PC-3 (cell line): ENCODE measurements around the gene RBM47. TPM values are rescaled to one million over a fixed set of nuclear protein-coding genes. Genes with fewer than 3 reads are reported as not detected.
"Not testable (repeated sequence)": the region's sequence is repeated elsewhere in the genome, so short reads cannot be mapped to it uniquely, and the experiment has no call there.

Experiments used
- ATAC-seq: fragments of 200-7000 bp; cut with Tn5 transposase; 2 replicates; pipeline ENCODE4 v1.9.1; 2020; ENCODE audit warnings: mild to moderate bottlenecking, moderate library complexity
- BruUV-seq: library from RNA; stranded (reverse); fragments of 400-500 nt; replicated peaks from 2 replicates; lab custom pipeline; 2021; lab: Mats Ljungman, UMichigan
- CTCF ChIA-PET: fragments of 300-600 bp; sonication (Branson Sonifier 250); formaldehyde crosslinking; loops from one replicate; lab custom pipeline; 2022; ENCODE audit warnings: antibody characterized with exemption; lab: Charles Lee
- POLR2A ChIA-PET: fragments of 300-600 bp; sonication (Branson Sonifier 250); formaldehyde crosslinking; loops from one replicate; lab custom pipeline; 2022; ENCODE audit warnings: antibody characterized with exemption; ENCODE audit not compliant: unreplicated experiment; lab: Charles Lee
- DNase-seq: peaks from one replicate; pipeline ENCODE4 v3.0.0-alpha.2; 2015
- H2AFZ ChIP-seq: fragments of 300-600 bp; sonication (generic); 2 replicates; pipeline ENCODE4 v1.6.0; 2016; ENCODE audit warnings: antibody characterized with exemption, low read length
- H3F3A ChIP-seq: fragments of 300-600 bp; sonication (generic); one replicate; pipeline ENCODE4 v1.6.0; 2017; ENCODE audit warnings: antibody characterized with exemption, low read length, control low read depth, mild to moderate bottlenecking; ENCODE audit not compliant: unreplicated experiment
- H3K27ac ChIP-seq: fragments of 300-600 bp; sonication (generic); 2 replicates; pipeline ENCODE4 v1.5.1; 2016; ENCODE audit warnings: mild to moderate bottlenecking, low read length
- H3K27me3 ChIP-seq: fragments of 300-600 bp; sonication (generic); 2 replicates; pipeline ENCODE4 v1.6.1; 2016; ENCODE audit warnings: low read length, mixed read lengths
- H3K36me3 ChIP-seq: fragments of 300-600 bp; sonication (generic); 2 replicates; pipeline ENCODE4 v1.6.1; 2016; ENCODE audit warnings: low read depth, mixed run types, low read length, mixed read lengths
- H3K4me1 ChIP-seq: fragments of 300-600 bp; sonication (generic); 2 replicates; pipeline ENCODE4 v1.5.1; 2016; ENCODE audit warnings: low read length; ENCODE audit not compliant: insufficient read depth
- H3K4me2 ChIP-seq: fragments of 300-600 bp; sonication (generic); 2 replicates; pipeline ENCODE4 v1.6.0; 2016; ENCODE audit warnings: low read length
- H3K4me3 ChIP-seq: fragments of 300-600 bp; sonication (generic); 2 replicates; pipeline ENCODE4 v1.5.1; 2016; ENCODE audit warnings: mild to moderate bottlenecking, low read length, mixed read lengths
- H3K79me2 ChIP-seq: fragments of 300-600 bp; sonication (generic); 2 replicates; pipeline ENCODE4 v1.6.1; 2017; ENCODE audit warnings: low read length, mixed read lengths
- H3K9ac ChIP-seq: fragments of 300-600 bp; sonication (generic); 2 replicates; pipeline ENCODE4 v1.6.0; 2016; ENCODE audit warnings: mild to moderate bottlenecking, low read length
- H3K9me2 ChIP-seq: fragments of 300-600 bp; sonication (generic); replicated peaks from 2 replicates; pipeline ENCODE4 v1.6.1; 2016; ENCODE audit warnings: mixed run types, low read length, mixed read lengths
- H3K9me3 ChIP-seq: fragments of 300-600 bp; sonication (generic); 2 replicates; pipeline ENCODE4 v1.6.1; 2016; ENCODE audit warnings: low read length, mixed read lengths
- H4K20me1 ChIP-seq: fragments of 300-600 bp; sonication (generic); 2 replicates; pipeline ENCODE4 v1.6.1; 2016; ENCODE audit warnings: low read length, mixed read lengths
- CTCF ChIP-seq: fragments of 300-600 bp; sonication (generic); conservative IDR thresholded peaks from 2 replicates; pipeline ENCODE4 v1.5.1; 2017; ENCODE audit warnings: antibody characterized with exemption, low read depth, mild to moderate bottlenecking, low read length
- EZH2 ChIP-seq: fragments of 300-600 bp; sonication (generic); IDR thresholded peaks from one replicate; pipeline ENCODE4 v1.6.1; 2017; ENCODE audit warnings: antibody characterized with exemption, mild to moderate bottlenecking, low read length; ENCODE audit not compliant: unreplicated experiment
- EZH2phosphoT487 ChIP-seq: fragments of 300-600 bp; sonication (generic); IDR thresholded peaks from 2 replicates; pipeline ENCODE4 v1.6.1; 2018; ENCODE audit warnings: mild to moderate bottlenecking, antibody characterized with exemption, low read length, borderline replicate concordance
- intact Hi-C: fragments of 100-400 bp; cut with micrococcal nuclease; formaldehyde crosslinking; loops from 2 replicates; pipeline ENCODE4 v1.9.0; 2023
- total RNA-seq: library from RNA; depleted of rRNA; stranded (reverse); fragments of >200 nt; gene quantifications from 2 replicates; pipeline ENCODE4 v1.2.3, GENCODE V29; 2014

The RBM47 gene
- total RNA-seq, 1 experiment from 2014 or later: 34.7 TPM

DNA sequence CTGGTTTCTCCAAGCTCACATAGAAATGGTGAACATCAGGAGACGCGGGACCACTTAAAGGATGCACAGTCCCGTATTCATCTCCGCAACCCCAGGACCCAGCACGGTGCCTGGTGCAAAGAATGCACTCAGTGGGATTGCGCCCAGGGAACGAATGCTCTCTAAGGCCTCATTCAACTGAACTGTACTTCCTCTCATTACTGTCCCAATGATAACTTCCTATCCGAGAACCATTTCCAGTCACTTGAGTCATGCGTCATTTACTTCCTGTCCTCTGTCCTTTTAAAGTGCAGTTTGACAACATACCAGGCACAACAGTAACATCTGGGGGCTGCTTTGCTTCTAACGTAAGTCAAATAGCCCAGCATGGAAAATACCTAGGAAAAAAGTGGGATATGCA is 75.7 kb downstream of the RBM47 start:
- no peak overlapping the region for H3K4me3 ChIP-seq
- H4K20me1 ChIP-seq: no peaks in the 10 kb centered on the region
- intact Hi-C loops: loop anchor here (5.0 kb wide), 1 partner anchor 163 kb away; no protein-coding TSS in a partner anchor
- DNase-seq (no peak), ATAC-seq (no peak)
- no peaks in the 10 kb centered on the region for H3K36me3 ChIP-seq
- H3K79me2 ChIP-seq: no peaks in the 10 kb centered on the region
- no peak overlapping the region for H3K27ac ChIP-seq
- no peaks in the 10 kb centered on the region for H3K27me3 ChIP-seq
- ChIA-PET POLR2A (no interaction called here), CTCF (no interaction called here)
- no peaks in the 10 kb centered on the region for H3F3A ChIP-seq
- no peaks in the 10 kb centered on the region for H3K9me3 ChIP-seq
- no peak overlapping the region for H2AFZ ChIP-seq
- H3K9me2 ChIP-seq: no peaks in the 10 kb centered on the region
- no peak overlapping the region for H3K4me2 ChIP-seq
- peaks cover 21% of the 10 kb centered on the region for H3K4me1 ChIP-seq
- no TSS peak for BruUV-seq
- H3K9ac ChIP-seq: no peak overlapping the region
- TF ChIP-seq EZH2 (no peak), EZH2phosphoT487 (no peak), CTCF (no peak)

DNA sequence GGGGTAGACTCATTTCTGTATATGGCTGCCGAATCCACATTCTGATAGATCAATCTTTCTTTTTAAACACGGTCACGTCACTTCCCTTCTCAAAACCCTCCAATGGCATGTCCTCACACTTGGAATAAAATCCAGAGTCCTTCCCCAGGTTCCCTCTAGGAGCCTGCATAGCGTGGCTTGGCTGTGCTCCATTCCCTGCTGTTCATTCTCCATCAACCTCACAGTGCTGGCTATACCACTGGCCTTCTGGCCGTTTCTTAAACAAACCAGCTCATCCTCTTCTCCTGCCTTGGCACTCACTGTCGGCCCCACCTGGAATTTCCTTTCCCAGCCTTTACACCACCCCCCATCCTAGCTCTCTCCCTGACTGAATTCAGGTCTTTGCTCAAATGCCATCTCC is 77.1 kb downstream of the RBM47 start:
- intact Hi-C loops: loop anchor here (5.0 kb wide), 1 partner anchor 165 kb away; no protein-coding TSS in a partner anchor
- no TSS peak for BruUV-seq
- H3K36me3 ChIP-seq: no peaks in the 10 kb centered on the region; the same call in 1 of the 2 replicates
- H3K27me3 ChIP-seq: no peaks in the 10 kb centered on the region
- H3K9me3 ChIP-seq: no peaks in the 10 kb centered on the region
- DNase-seq (peak; percentile 59), ATAC-seq (peak; percentile 60)
- H3F3A ChIP-seq: no peaks in the 10 kb centered on the region
- H3K4me3 ChIP-seq: no peak overlapping the region
- H3K4me2 ChIP-seq: no peak overlapping the region
- H3K9ac ChIP-seq: no peak overlapping the region
- POLR2A ChIA-PET: interaction anchor here (0.6 kb wide), 2 partner anchors 166 to 495 kb away, joined by 3 read pairs; no protein-coding TSS in a partner anchor
- peak overlapping the region; percentile 48; the same call in 1 of the 2 replicates for H3K27ac ChIP-seq
- no peaks in the 10 kb centered on the region for H3K79me2 ChIP-seq
- no peaks in the 10 kb centered on the region for H3K9me2 ChIP-seq
- TF ChIP-seq EZH2: no peak
- TF ChIP-seq EZH2phosphoT487: no peak
- TF ChIP-seq CTCF: no peak
- peaks cover 21% of the 10 kb centered on the region for H3K4me1 ChIP-seq
- CTCF ChIA-PET: no interaction called here
- no peak overlapping the region for H2AFZ ChIP-seq
- H4K20me1 ChIP-seq: no peaks in the 10 kb centered on the region

DNA sequence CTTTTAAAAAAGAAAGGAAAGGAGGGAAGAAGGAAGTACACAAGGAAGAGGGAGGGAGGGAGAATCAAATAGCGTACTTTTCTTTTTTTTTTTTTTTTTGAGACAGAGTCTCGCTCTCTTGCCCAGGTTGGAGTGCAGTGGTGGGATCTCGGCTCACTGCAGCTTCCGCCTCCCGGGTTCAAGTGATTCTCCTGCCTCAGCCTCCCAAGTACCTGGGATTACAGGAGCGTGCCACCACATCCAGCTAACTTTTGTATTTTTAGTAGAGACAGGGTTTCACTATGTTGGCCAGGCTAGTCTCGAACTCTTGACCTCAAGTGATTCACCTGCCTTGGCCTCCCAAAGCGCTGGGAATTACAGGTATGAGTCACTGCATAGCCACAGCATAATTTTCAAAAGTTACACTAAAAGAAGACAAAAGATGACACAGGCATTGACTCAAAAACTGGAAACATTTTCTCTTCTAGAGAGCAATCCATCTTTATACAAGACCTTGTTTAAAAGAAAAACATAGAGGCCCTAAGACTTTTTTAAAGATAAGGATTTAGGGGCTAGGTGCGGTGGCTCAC is 78.0 kb downstream of the RBM47 start:
- H3K36me3 ChIP-seq, H3K79me2 ChIP-seq, H3K9me2 ChIP-seq, H4K20me1 ChIP-seq, H3F3A ChIP-seq, BruUV-seq, POLR2A ChIA-PET, H2AFZ ChIP-seq, H3K27me3 ChIP-seq, H3K9me3 ChIP-seq: not testable (repeated sequence)
- CTCF ChIA-PET: interaction anchor here (0.6 kb wide), 1 partner anchor 132 kb away, joined by 3 read pairs; no protein-coding TSS in a partner anchor
- H3K4me2 ChIP-seq: peak overlapping the region; percentile 66
- peak overlapping the region; percentile 35; the same call in 1 of the 2 replicates for H3K9ac ChIP-seq
- H3K27ac ChIP-seq: peak overlapping the region; percentile 56
- intact Hi-C loops: loop anchor here (1.0 to 5.0 kb wide), 2 partner anchors 78 to 166 kb away; partner anchors contain the start of gene RBM47
- peak overlapping the region; percentile 35; the same call in 1 of the 2 replicates for H3K4me3 ChIP-seq
- H3K4me1 ChIP-seq: peaks cover 21% of the 10 kb centered on the region
- ATAC-seq (peak; percentile 29; the same call in 1 of the 2 replicates), DNase-seq (peak; percentile 57)
